Suprapubic skin (tissue), 4 donors: ENCODE measurements around the gene RAB20. TPM values are rescaled to one million over a fixed set of nuclear protein-coding genes. Genes with fewer than 3 reads are reported as not detected.

Experiments used
- DNase-seq, 2 donors: peaks; one replicate each; pipeline ENCODE4 v3.0.0-alpha.2; 2019; ENCODE audit warnings: low spot score in 2 of 2
- H3K27ac ChIP-seq: fragments of 200-600 bp; sonication (generic); one replicate; pipeline ENCODE4 v1.5.1; 2019
- H3K27me3 ChIP-seq: fragments of 200-600 bp; sonication (generic); one replicate; pipeline ENCODE4 v1.5.1; 2019
- H3K36me3 ChIP-seq: fragments of 200-600 bp; sonication (generic); one replicate; pipeline ENCODE4 v1.5.1; 2019
- H3K4me1 ChIP-seq: fragments of 200-600 bp; sonication (generic); one replicate; pipeline ENCODE4 v1.5.1; 2019
- H3K4me3 ChIP-seq: fragments of 200-600 bp; sonication (generic); one replicate; pipeline ENCODE4 v1.5.1; 2019; ENCODE audit warnings: mild to moderate bottlenecking
- H3K9me3 ChIP-seq: fragments of 200-600 bp; sonication (generic); one replicate; pipeline ENCODE4 v1.5.1; 2019
- CTCF ChIP-seq, 2 donors: fragments of 200-600 bp in 1 of 2; fragments of 450-650 bp in 1 of 2; sonication (generic) in 1 of 2; IDR thresholded peaks; one replicate each; pipeline ENCODE4 v1.5.1; 2016 to 2019; ENCODE audit warnings: antibody characterized with exemption in 2 of 2, mild to moderate bottlenecking in 1 of 2, moderate library complexity in 1 of 2
- EP300 ChIP-seq: sonication (generic); formaldehyde crosslinking; IDR thresholded peaks from one replicate; pipeline ENCODE4 v1.6.1; 2017; ENCODE audit warnings: antibody characterized with exemption
- POLR2A ChIP-seq, 2 donors: fragments of 450-650 bp; IDR thresholded peaks; one replicate each; pipeline ENCODE4 v1.6.1; 2017; ENCODE audit warnings: antibody characterized with exemption in 2 of 2, mild to moderate bottlenecking in 2 of 2, moderate library complexity in 2 of 2
- POLR2AphosphoS5 ChIP-seq, 3 donors: sonication (generic); formaldehyde crosslinking; IDR thresholded peaks; one replicate each; pipeline ENCODE4 v1.6.1; 2017; ENCODE audit warnings: antibody characterized with exemption in 3 of 3
- WGBS: methylation state at CpG from one replicate; pipeline ENCODE4 v1.1.5; 2018; 5-methylcytosine and 5-hydroxymethylcytosine counted together
- total RNA-seq, 4 donors: library from RNA; depleted of rRNA; stranded (reverse); fragments of >200 nt; gene quantifications; one replicate each; pipeline ENCODE4 v1.1.0, GENCODE V29; 2016

RAB20 gene
- total RNA-seq, 4 donors from 2014 or later, result 2.0 to 6.7 (median 3.7) TPM

GRCh38 chr13:110483386-110483968, 78.0 kb downstream of the RAB20 start:
- DNase-seq, result no peak
- no peaks in the 10 kb centered on the region for H3K9me3 ChIP-seq
- peaks cover 26% of the 10 kb centered on the region for H3K36me3 ChIP-seq
- WGBS, result 88% methylated on average over 13 of the region's 13 CpGs
- H3K27me3 ChIP-seq, result no peaks in the 10 kb centered on the region
- no peak overlapping the region for H3K27ac ChIP-seq
- H3K4me1 ChIP-seq, result no peaks in the 10 kb centered on the region
- H3K4me3 ChIP-seq, result no peak overlapping the region
- no peak for TF ChIP-seq POLR2AphosphoS5 (IDR thresholded peaks at IDR 0.05)
- TF ChIP-seq CTCF (IDR thresholded peaks at IDR 0.05), result no peak
- TF ChIP-seq POLR2A (IDR thresholded peaks at IDR 0.05), result no peak

- Histone ChIP-seq H3K27ac (no peak overlapping the region), H3K27me3 (no peaks in the 10 kb centered on the region), H3K9me3 (no peaks in the 10 kb centered on the region), H3K4me3 (no peak overlapping the region), H3K4me1 (no peaks in the 10 kb centered on the region), H3K36me3 (peaks cover 28% of the 10 kb centered on the region)
- DNase-seq, result no peak
- WGBS, result 63% methylated on average over 4 of the region's 5 CpGs
- TF ChIP-seq POLR2A (IDR thresholded peaks at IDR 0.05), result no peak
These were observed 81.4 kb downstream of the RAB20 start for GRCh38 chr13:110480161-110480560.

- no peak overlapping the region for H3K27ac ChIP-seq
- 87% methylated on average over 11 of the region's 11 CpGs for WGBS
- no peaks in the 10 kb centered on the region for H3K4me1 ChIP-seq
- no peak overlapping the region for H3K4me3 ChIP-seq
- TF ChIP-seq POLR2A (IDR thresholded peaks at IDR 0.05), result no peak
- no peak for TF ChIP-seq CTCF (IDR thresholded peaks at IDR 0.05)
- TF ChIP-seq POLR2AphosphoS5 (IDR thresholded peaks at IDR 0.05), result no peak
- TF ChIP-seq EP300, result no peak
- H3K9me3 ChIP-seq, result no peaks in the 10 kb centered on the region
- H3K27me3 ChIP-seq, result no peaks in the 10 kb centered on the region
- DNase-seq, result no peak
- peaks cover 25% of the 10 kb centered on the region for H3K36me3 ChIP-seq
These were observed 81.9 kb downstream of the RAB20 start for GRCh38 chr13:110479648-110480047.

- no peak for TF ChIP-seq CTCF (IDR thresholded peaks at IDR 0.05)
- no peak for TF ChIP-seq POLR2AphosphoS5 (IDR thresholded peaks at IDR 0.05)
- no peak for TF ChIP-seq EP300
- TF ChIP-seq POLR2A (IDR thresholded peaks at IDR 0.05), result no peak
- no peak for DNase-seq
- no peaks in the 10 kb centered on the region for H3K4me1 ChIP-seq
- no peak overlapping the region for H3K4me3 ChIP-seq
- 75% methylated on average over 6 of the region's 6 CpGs for WGBS
- H3K27me3 ChIP-seq, result no peaks in the 10 kb centered on the region
- peaks cover 20% of the 10 kb centered on the region for H3K36me3 ChIP-seq
- H3K27ac ChIP-seq, result no peak overlapping the region
- no peaks in the 10 kb centered on the region for H3K9me3 ChIP-seq
These were observed 82.3 kb downstream of the RAB20 start for GRCh38 chr13:110479215-110479545.

- DNase-seq, result no peak
- no peaks in the 10 kb centered on the region for H3K27me3 ChIP-seq
- H3K4me1 ChIP-seq, result no peaks in the 10 kb centered on the region
- H3K36me3 ChIP-seq, result peaks cover 19% of the 10 kb centered on the region
- no peak overlapping the region for H3K27ac ChIP-seq
- 93% methylated on average over 16 of the region's 16 CpGs for WGBS
- H3K4me3 ChIP-seq, result no peak overlapping the region
- H3K9me3 ChIP-seq, result no peaks in the 10 kb centered on the region
- TF ChIP-seq EP300 (no peak), CTCF (IDR thresholded peaks at IDR 0.05) (no peak), POLR2AphosphoS5 (IDR thresholded peaks at IDR 0.05) (no peak), POLR2A (IDR thresholded peaks at IDR 0.05) (no peak)
These were observed 82.9 kb downstream of the RAB20 start for GRCh38 chr13:110478405-110479214.
